Progenitor cell of endocrine pancreas (in vitro differentiated cells): ENCODE measurements around the gene GRAMD2A. TPM values are rescaled to one million over a fixed set of nuclear protein-coding genes. Genes with fewer than 3 reads are reported as not detected.

Experiments used
- DNase-seq: peaks from one replicate; pipeline ENCODE4 v3.0.0; 2021; ENCODE audit warnings: low spot score; ENCODE audit not compliant: unreplicated experiment
- H3K27ac Mint-ChIP-seq: 2 replicates; pipeline ENCODE4 v1.8.0; 2021; ENCODE audit warnings: mild to moderate bottlenecking, moderate library complexity, mixed read lengths
- H3K27me3 Mint-ChIP-seq: 2 replicates; pipeline ENCODE4 v1.8.0; 2021; ENCODE audit warnings: mixed read lengths
- H3K36me3 Mint-ChIP-seq: 2 replicates; pipeline ENCODE4 v1.8.0; 2022; ENCODE audit warnings: mixed read lengths; ENCODE audit not compliant: insufficient read depth
- H3K4me1 Mint-ChIP-seq: 2 replicates; pipeline ENCODE4 v1.8.0; 2021; ENCODE audit warnings: low read depth, mixed read lengths
- H3K4me3 Mint-ChIP-seq: 2 replicates; pipeline ENCODE4 v1.8.0; 2021; ENCODE audit warnings: low read depth, mild to moderate bottlenecking, moderate library complexity, mixed read lengths
- H3K9me3 Mint-ChIP-seq: 2 replicates; pipeline ENCODE4 v1.8.0; 2021; ENCODE audit warnings: low read depth, mixed read lengths
- CTCF ChIP-seq: fragments of 200-600 bp; sonication (generic); IDR thresholded peaks from one replicate; pipeline ENCODE4 v1.5.0; 2021; ENCODE audit warnings: antibody characterized with exemption, mild to moderate bottlenecking; ENCODE audit not compliant: unreplicated experiment
- total RNA-seq: library from RNA; stranded (reverse); gene quantifications from 2 replicates; pipeline ENCODE4 v1.2.1, GENCODE V29; 2021

The GRAMD2A gene
- total RNA-seq, 1 donor from 2014 or later: 4.0 TPM

- no peaks in the 10 kb centered on the region for H3K9me3 Mint-ChIP-seq
- DNase-seq: peak; percentile 61
- peaks cover 28% of the 10 kb centered on the region for H3K27me3 Mint-ChIP-seq
- H3K4me1 Mint-ChIP-seq: peaks cover 1% of the 10 kb centered on the region
- H3K27ac Mint-ChIP-seq: peak overlapping the region; percentile 64
- no peak overlapping the region for H3K4me3 Mint-ChIP-seq
- peak; percentile 93 for TF ChIP-seq CTCF
- peaks cover 30% of the 10 kb centered on the region for H3K36me3 Mint-ChIP-seq
Observed at GRCh38 chr15:72199721-72200212, 2.2 kb upstream of the GRAMD2A start.

GRCh38 chr15:72199205-72199515 is 1.6 kb upstream of the GRAMD2A start:
- no peak for TF ChIP-seq CTCF
- Mint-ChIP-seq H3K4me1 (peaks cover 1% of the 10 kb centered on the region), H3K27me3 (peaks cover 31% of the 10 kb centered on the region), H3K4me3 (no peak overlapping the region), H3K36me3 (peaks cover 24% of the 10 kb centered on the region), H3K27ac (no peak overlapping the region), H3K9me3 (no peaks in the 10 kb centered on the region)
- no peak for DNase-seq

- no peak for DNase-seq
- Mint-ChIP-seq H3K27ac (peak overlapping the region; percentile 53), H3K4me1 (peaks cover 5% of the 10 kb centered on the region), H3K9me3 (no peaks in the 10 kb centered on the region), H3K36me3 (peaks cover 21% of the 10 kb centered on the region), H3K27me3 (peaks cover 36% of the 10 kb centered on the region), H3K4me3 (peak overlapping the region; percentile 38)
- no peak for TF ChIP-seq CTCF
Observed at GRCh38 chr15:72198356-72199204, 993 bp upstream of the GRAMD2A start.

GRCh38 chr15:72197041-72197459 is 537 bp downstream of the GRAMD2A start:
- Mint-ChIP-seq H3K4me1 (peaks cover 5% of the 10 kb centered on the region), H3K27me3 (peaks cover 40% of the 10 kb centered on the region), H3K27ac (no peak overlapping the region), H3K36me3 (peaks cover 14% of the 10 kb centered on the region), H3K9me3 (no peaks in the 10 kb centered on the region), H3K4me3 (peak overlapping the region; percentile 68)
- no peak for DNase-seq
- TF ChIP-seq CTCF: no peak

GRCh38 chr15:72196409-72197040 is 1.1 kb downstream of the GRAMD2A start:
- Mint-ChIP-seq H3K27ac (no peak overlapping the region), H3K4me3 (peak overlapping the region; percentile 56), H3K27me3 (peaks cover 40% of the 10 kb centered on the region), H3K9me3 (no peaks in the 10 kb centered on the region), H3K36me3 (peaks cover 13% of the 10 kb centered on the region), H3K4me1 (peaks cover 5% of the 10 kb centered on the region)
- no peak for DNase-seq
- no peak for TF ChIP-seq CTCF
